ENCODE data around the gene PDE3A.
"Not testable (repeated sequence)": the region's sequence is repeated elsewhere in the genome, so short reads cannot be mapped to it uniquely, and the experiment has no call there.

The PDE3A gene

GRCh38 chr12:20551742-20552442 is 183.6 kb downstream of the PDE3A start:
- DNase-seq (ENCODE audit: low read depth in 2 of 2), result not testable (repeated sequence)

GRCh38 chr12:20552586-20552985 is 184.2 kb downstream of the PDE3A start:
- not testable (repeated sequence) for DNase-seq (ENCODE audit: low read depth in 2 of 2)

- DNase-seq (ENCODE audit: low read depth in 2 of 2), result no peak
Observed at GRCh38 chr12:20555015-20555414, 186.7 kb downstream of the PDE3A start.

GRCh38 chr12:20555771-20556170 is 187.4 kb downstream of the PDE3A start:
- no peak for DNase-seq (ENCODE audit: low read depth in 2 of 2)

GRCh38 chr12:20557096-20557495 is 188.8 kb downstream of the PDE3A start:
- DNase-seq (ENCODE audit: low read depth in 2 of 2), result no peak

- DNase-seq (ENCODE audit: low read depth in 2 of 2), result no peak
Observed at GRCh38 chr12:20560935-20561334, 192.6 kb downstream of the PDE3A start.

GRCh38 chr12:20561871-20562270 is 193.5 kb downstream of the PDE3A start:
- DNase-seq (ENCODE audit: low read depth in 2 of 2), result no peak

- DNase-seq (ENCODE audit: low read depth in 2 of 2), result no peak
Observed at GRCh38 chr12:20567413-20567812, 199.1 kb downstream of the PDE3A start.

- no peak for DNase-seq (ENCODE audit: low read depth in 2 of 2)
Observed at GRCh38 chr12:20572451-20572850, 204.1 kb downstream of the PDE3A start.

- DNase-seq (ENCODE audit: low read depth in 2 of 2), result no peak
Observed at GRCh38 chr12:20576528-20576927, 208.2 kb downstream of the PDE3A start.

GRCh38 chr12:20577054-20577453 is 208.7 kb downstream of the PDE3A start:
- DNase-seq (ENCODE audit: low read depth in 2 of 2), result no peak

- no peak for DNase-seq (ENCODE audit: low read depth in 2 of 2)
Observed at GRCh38 chr12:20578142-20578541, 209.8 kb downstream of the PDE3A start.

- no peak for DNase-seq (ENCODE audit: low read depth in 2 of 2)
Observed at GRCh38 chr12:20585055-20585625, 216.8 kb downstream of the PDE3A start.

GRCh38 chr12:20585913-20586312 is 217.6 kb downstream of the PDE3A start:
- DNase-seq (ENCODE audit: low read depth in 2 of 2), result no peak

- no peak for DNase-seq (ENCODE audit: low read depth in 2 of 2)
Observed at GRCh38 chr12:20588042-20588441, 219.7 kb downstream of the PDE3A start.

GRCh38 chr12:20590570-20590969 is 222.2 kb downstream of the PDE3A start:
- DNase-seq (ENCODE audit: low read depth in 2 of 2), result no peak

GRCh38 chr12:20592556-20592955 is 224.2 kb downstream of the PDE3A start:
- DNase-seq (ENCODE audit: low read depth in 2 of 2), result no peak

GRCh38 chr12:20593611-20594010 is 225.3 kb downstream of the PDE3A start:
- no peak for DNase-seq (ENCODE audit: low read depth in 2 of 2)

GRCh38 chr12:20596061-20596460 is 227.7 kb downstream of the PDE3A start:
- DNase-seq (ENCODE audit: low read depth in 2 of 2), result no peak

- no peak for DNase-seq (ENCODE audit: low read depth in 2 of 2)
Observed at GRCh38 chr12:20599757-20600156, 231.4 kb downstream of the PDE3A start.

GRCh38 chr12:20601668-20602280 is 233.4 kb downstream of the PDE3A start:
- no peak for DNase-seq (ENCODE audit: low read depth in 2 of 2)

- no peak for DNase-seq (ENCODE audit: low read depth in 2 of 2)
Observed at GRCh38 chr12:20602641-20603391, 234.5 kb downstream of the PDE3A start.
